Gastroesophageal sphincter (tissue), 3 donors: ENCODE measurements around the gene PIN4.

ENCODE experiments used
- CTCF ChIP-seq, 4 experiments: fragments of 200-600 bp in 2 of 4; fragments of 450-650 bp in 2 of 4; sonication (generic) in 1 of 4; IDR thresholded peaks; one replicate each; pipeline ENCODE4 v1.5.1; 2017 to 2019; ENCODE audit warnings: antibody characterized with exemption in 4 of 4, mild to moderate bottlenecking in 2 of 4, moderate library complexity in 2 of 4
- POLR2A ChIP-seq, 2 donors: fragments of 450-650 bp; IDR thresholded peaks; one replicate each; pipeline ENCODE4 v1.6.1; 2017; ENCODE audit warnings: antibody characterized with exemption in 2 of 2, mild to moderate bottlenecking in 2 of 2, moderate library complexity in 1 of 2
- POLR2AphosphoS5 ChIP-seq: sonication (generic); formaldehyde crosslinking; IDR thresholded peaks from one replicate; pipeline ENCODE4 v1.6.1; 2017; ENCODE audit warnings: antibody characterized with exemption

DNA sequence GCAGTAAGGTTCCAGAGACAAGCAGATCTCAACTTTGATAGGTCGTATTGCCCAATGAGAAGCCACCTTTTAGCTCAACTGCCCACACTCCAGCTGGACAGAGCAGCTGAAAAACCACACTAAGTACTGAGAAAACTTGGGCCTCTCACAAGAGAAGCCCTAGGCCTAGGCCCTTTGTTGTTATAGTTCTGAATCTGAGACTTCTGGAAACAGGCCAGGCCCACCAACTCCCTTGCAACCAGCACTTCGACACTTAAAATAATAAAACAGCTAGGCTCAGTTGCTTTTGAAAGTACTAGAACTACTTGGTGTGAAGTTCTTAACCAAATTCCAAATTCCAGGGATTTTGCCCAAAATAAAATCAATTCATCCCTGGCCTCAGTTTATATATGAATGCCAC is 36.4 kb upstream of the PIN4 start:
- TF ChIP-seq CTCF (IDR thresholded peaks at IDR 0.05) (no peak), POLR2A (IDR thresholded peaks at IDR 0.05) (no peak), POLR2AphosphoS5 (no peak)
